Choroid plexus epithelial cell (primary cell): ENCODE data around the gene TMEM198.
A peak's percentile ranks its signal among the peaks of the same experiment; 100 is the strongest.

Experiments
- DNase-seq: peaks from one replicate; pipeline ENCODE4 v3.0.0-alpha.2; 2010; ENCODE audit warnings: low read depth
- H3K4me3 ChIP-seq: 2 replicates; pipeline ENCODE4 v1.5.1; 2011; ENCODE audit warnings: low read depth, mild to moderate bottlenecking, control low read depth, low read length, moderate library complexity
- CTCF ChIP-seq: conservative IDR thresholded peaks from 2 replicates; pipeline ENCODE4 v1.5.1; 2011; ENCODE audit warnings: low read depth, mild to moderate bottlenecking, control low read depth, inconsistent platforms, low read length, moderate library complexity

Gene TMEM198

GRCh38 chr2:219515874-219516629 lies 27.8 kb upstream of the TMEM198 start:
- DNase-seq = no peak
- H3K4me3 ChIP-seq = no peak overlapping the region
- no peak for TF ChIP-seq CTCF

GRCh38 chr2:219516888-219517287 lies 26.9 kb upstream of the TMEM198 start:
- no peak for DNase-seq
- no peak overlapping the region for H3K4me3 ChIP-seq
- no peak for TF ChIP-seq CTCF

GRCh38 chr2:219517954-219518778 lies 25.7 kb upstream of the TMEM198 start:
- DNase-seq = no peak
- no peak overlapping the region for H3K4me3 ChIP-seq
- no peak for TF ChIP-seq CTCF

- no peak for DNase-seq
- no peak for TF ChIP-seq CTCF
- no peak overlapping the region for H3K4me3 ChIP-seq
Observed at GRCh38 chr2:219519526-219519916, 24.3 kb upstream of the TMEM198 start.

GRCh38 chr2:219520079-219520478 lies 23.7 kb upstream of the TMEM198 start:
- H3K4me3 ChIP-seq = no peak overlapping the region
- DNase-seq = no peak
- no peak for TF ChIP-seq CTCF

- peak; percentile 89 for TF ChIP-seq CTCF
- DNase-seq = peak; percentile 47
Observed at GRCh38 chr2:219521066-219521880, 22.6 kb upstream of the TMEM198 start.

More at GRCh38 chr2:219521066-219521880, 22.6 kb upstream of the TMEM198 start:
- H3K4me3 ChIP-seq = no peak overlapping the region
